ENCODE results near the gene NPR3.

NPR3 gene, protein sequence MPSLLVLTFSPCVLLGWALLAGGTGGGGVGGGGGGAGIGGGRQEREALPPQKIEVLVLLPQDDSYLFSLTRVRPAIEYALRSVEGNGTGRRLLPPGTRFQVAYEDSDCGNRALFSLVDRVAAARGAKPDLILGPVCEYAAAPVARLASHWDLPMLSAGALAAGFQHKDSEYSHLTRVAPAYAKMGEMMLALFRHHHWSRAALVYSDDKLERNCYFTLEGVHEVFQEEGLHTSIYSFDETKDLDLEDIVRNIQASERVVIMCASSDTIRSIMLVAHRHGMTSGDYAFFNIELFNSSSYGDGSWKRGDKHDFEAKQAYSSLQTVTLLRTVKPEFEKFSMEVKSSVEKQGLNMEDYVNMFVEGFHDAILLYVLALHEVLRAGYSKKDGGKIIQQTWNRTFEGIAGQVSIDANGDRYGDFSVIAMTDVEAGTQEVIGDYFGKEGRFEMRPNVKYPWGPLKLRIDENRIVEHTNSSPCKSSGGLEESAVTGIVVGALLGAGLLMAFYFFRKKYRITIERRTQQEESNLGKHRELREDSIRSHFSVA

DNA sequence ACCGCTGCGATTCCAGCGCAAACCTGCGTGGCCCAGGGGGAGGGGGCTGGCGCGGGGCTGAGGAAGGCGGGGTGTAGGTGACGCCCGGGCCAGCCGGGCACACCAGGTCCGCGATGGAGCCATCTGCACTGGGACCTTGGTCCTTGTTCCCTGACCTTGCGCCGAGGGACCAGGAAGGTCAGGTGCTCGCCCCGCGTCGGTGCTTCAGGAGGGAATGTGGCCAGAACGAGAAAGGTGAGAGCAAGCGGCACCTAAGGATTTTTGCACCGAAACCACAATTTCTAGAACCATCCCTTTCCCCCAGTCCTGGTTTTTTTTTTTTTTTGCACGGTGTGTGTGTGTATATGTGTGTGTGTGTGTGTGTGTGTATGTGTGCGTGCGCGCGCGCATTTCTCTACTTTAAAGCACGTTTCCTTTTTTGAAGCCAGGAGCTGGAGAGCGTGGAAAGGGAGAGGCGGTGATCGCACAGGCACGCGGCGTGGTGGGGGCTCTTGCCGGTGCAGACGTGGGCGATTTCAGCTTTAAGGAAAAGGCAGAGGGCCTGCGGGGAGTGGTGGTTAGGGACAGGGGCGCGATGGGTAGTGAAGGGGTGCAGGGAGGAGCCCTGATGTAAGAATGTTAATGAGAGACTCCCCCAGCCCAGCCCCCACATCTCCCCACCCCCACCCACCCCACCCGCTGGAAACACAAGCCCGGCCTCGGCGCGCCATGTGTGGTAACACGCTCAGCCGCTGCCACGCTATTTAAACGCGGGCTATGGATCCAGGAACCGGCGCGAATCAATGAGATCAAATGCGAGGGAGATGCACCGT, at the start of gene NPR3:
TSS of gene NPR3 (plus strand) at position 772 of the 812 bp plus-strand sequence. CDS start 456 bp downstream, outside the sequence.
- peak in 1 of 2 experiments; percentile 39 for DNase-seq

DNA sequence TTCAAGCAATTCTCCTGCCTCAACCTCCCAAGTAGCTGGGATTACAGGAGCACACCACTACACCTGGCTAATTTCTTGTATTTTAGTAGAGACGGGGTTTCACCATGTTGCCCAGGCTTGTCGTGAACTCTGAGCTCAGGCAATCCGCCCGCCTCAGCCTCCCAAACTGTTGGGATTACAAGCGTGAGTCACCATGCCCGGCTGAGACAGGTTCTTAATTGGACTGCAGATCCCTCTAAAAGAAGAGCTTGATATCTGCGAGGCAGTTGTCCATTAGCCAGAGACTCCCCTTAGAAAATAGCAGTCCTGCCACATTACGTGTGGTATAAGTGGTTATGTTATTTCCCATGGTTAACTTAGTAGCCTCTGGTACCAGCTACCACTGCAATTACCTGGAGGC, 46.6 kb upstream of the NPR3 start:
- no peak for DNase-seq

DNA sequence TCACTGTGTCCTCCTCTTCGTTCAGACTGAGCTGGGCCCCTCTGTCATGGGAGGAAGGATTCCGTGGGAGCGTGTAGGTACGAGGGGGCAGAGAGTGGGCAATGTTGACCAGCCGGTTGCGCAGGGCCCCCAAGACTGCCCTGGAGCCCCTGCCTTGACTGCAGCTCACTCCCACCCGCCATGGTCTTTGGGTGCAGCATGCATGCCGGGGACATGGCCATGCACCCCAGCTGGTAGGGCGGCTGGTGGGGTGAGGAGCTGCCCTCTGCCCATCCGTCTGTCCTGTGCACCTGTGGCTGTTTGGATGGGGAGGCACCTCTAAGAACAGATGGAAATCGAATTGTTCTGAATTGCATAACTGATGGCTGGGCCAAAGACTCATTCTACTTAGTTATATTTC, 42.6 kb upstream of the NPR3 start:
- DNase-seq = no peak

DNA sequence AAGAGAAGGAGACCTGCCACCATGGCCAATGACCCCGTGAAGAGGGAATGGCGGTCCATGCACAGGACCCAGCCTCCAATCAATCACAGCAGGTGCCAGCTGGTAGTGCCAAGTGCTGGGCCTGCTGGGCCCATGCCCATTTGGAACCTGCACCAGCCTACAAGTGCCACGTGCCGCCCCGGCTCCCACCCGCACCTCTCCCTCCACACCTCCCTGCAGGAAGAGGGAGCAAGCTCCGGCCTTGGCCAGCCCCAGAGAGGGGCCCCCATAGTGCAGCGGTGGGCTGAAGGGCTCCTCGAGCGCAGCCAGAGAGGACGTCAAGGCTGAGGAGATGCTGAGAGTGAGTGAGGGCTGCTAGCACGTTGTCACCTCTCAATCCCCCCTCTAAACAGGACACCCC, 37.8 kb upstream of the NPR3 start:
- DNase-seq = no peak

DNA sequence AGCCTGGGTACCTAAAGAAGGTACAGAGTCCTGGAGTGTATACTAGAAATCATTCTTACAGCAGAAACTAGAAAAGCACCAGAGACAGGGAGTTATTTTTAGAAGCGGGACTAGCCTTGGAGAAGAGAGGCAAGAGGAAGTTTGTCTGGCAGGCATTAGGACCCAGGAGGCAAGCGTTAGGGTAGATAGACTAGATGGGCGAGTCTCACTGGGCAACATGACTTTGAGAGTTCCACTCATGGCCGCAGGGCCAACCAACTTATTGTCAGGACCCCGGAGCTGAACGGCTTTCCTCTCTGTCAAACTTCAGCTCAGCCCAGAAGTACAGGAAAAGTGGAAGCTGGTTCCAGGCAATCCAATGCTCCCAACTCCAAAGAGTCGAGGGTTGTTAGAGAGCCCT, 34.1 kb upstream of the NPR3 start:
- DNase-seq = no peak

DNA sequence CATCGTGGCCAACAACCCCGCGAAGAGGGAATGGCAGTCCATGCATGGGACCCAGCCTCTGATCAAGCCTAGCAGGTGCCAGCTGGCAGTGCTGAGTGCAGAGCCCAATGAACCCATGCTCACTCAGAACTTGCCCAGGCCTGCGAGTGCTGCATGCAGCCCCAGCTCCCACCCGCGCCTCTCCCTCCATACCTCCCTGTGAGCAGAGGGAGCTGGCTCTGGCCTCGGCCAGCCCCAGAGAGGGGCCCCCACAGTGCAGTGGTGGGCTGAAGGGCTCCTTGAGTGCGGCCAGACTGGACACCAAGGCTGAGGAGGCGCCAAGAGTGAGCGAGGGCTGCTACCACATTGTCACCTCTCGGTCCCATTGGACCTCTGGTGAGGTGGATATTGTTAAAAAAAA, 32.6 kb upstream of the NPR3 start:
- DNase-seq = no peak

DNA sequence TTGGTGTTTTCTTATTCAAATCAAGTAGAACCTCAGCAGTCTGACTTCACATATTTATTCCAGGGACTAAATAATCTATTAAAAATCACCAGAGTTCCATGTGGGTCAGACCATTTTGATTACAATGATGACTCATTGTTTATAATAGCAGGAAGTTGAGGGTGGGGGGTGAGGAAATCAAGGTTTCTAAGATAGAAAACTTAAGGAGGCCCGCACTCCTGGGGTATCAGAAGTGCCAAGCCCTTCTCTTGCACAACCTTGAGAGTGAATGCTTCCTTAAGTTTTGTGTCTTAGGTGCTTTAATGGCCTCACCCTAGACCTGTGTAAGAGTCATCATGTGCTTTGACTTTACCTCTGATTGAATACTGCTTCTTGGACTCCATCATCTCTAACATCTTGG, 31.9 kb upstream of the NPR3 start:
- DNase-seq = no peak

DNA sequence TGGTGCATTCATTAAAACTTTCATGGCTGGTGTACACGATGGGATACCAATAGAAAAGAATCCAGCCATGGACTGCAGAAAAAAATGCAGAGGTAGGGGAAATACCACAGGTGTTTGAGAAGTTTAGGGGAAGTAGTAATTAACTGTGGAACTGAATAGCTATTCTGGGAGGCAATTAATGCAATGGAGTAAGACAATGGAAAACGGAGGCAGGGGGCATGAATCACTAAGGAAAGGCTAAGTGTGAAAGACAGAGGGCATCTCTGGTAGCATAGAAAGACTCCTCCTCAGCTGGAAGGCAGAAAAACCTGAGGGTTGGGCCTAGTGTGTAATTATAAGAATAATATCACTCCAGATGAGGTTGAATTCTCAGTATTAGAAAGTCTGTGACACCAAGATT, 30.9 kb upstream of the NPR3 start:
- DNase-seq = no peak

DNA sequence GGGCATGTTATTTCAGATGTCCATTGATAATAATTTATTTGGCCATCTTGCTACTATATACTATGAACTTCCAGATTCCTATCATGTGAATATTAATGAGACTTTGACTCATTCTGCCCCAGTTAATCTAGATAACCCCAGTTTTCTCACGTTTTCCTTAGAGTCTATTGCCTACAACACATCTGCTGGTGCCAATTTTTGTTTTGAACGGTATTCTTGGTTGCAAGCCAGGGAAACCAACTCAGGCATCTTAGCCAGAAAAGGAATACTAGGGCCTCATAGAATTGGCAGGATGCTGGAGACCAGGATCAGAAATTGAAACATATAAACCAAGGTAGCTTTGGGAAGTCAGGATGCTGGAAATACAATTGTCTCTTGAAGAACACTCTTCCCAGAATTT, 28.0 kb upstream of the NPR3 start:
- no peak for DNase-seq

DNA sequence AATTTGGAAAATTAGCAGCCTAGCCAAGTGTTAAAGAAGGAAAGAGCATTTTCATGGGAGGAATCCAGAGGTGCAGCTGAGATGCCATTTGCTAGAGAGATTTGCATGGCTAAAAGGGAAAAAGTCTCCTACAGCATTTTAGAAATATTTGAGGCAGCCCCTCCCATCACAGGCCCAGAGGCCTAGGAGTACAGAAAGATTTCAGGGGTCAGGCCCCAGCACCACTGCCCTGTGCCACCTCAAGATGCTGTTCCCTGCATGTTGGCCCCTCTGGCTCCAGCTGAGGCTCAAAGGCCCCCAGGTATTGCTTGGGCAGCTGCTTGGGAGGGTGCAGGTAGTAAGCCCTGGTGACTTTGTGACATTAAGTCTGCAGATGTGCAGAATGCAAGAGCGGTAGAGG, 26.9 kb upstream of the NPR3 start:
- no peak for DNase-seq

DNA sequence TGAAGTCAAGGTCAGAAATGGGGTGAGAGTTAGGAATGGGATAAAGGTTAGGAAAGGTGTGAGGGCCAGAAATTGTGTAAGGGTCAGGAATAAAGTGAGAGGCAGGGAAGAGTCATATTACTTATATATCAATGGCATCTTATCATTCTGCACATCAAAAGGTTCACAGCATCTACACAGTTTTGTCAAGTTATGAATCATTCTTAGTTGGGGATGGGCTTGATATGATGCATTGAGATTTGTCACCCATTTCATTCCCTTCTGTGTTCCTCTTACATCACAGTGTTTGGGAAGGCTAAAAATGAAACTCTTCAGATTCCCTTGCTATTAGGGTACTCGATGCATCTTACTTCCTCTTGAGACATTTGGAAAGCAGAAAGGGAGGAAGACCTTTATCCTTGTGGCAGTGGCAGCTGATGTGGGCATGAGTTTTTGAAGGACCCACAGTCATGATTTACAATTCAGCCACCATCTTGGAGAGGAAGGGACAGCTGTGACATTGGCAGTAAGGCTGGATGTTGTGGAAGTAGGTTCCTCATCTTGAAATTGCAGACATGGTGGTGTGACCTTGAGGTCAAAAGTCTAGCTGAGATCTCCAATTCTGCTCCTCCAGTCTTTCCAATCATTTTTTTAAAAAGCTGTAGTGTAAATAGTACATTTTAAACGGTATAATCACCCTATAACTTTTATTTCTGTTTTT, 24.2 kb upstream of the NPR3 start:
- DNase-seq = no peak

DNA sequence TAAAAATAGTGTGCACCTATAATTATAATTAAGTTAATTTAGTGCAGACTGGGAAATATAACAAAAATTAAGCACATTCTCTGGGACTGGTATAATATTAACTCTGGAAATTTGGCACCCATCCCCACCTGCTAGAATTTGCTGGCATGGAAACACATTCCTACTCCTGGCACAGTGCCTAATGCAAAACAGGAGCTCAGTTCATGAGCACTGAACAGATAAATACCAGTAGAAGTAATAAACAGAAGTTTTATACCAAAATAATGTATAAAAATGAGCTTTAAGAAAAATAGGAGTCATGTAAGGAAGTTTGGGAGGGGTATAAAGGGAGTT, 23.7 kb upstream of the NPR3 start:
- DNase-seq = peak in 1 of 2 experiments; percentile 3

DNA sequence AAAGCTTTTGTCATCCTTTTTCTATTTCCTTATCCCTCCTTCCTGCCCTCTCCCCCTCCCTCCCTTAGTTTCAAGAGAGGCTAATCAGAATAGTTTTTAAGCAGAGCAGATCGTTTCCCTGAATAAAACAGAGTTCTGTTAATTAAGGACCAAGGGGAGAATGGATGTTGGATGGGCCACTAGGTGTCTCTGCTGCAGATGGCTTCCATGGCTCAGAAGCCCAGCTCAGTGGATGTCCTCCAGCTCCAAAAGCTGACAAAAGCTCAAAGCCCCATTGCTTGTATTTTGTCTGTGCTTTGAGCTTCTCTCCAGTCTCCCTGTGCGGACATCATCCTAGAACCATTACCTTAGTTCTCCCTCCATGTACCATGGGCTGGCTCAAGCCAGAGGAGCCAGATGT, 21.0 kb upstream of the NPR3 start:
- DNase-seq = peak in 1 of 2 experiments; percentile 26

DNA sequence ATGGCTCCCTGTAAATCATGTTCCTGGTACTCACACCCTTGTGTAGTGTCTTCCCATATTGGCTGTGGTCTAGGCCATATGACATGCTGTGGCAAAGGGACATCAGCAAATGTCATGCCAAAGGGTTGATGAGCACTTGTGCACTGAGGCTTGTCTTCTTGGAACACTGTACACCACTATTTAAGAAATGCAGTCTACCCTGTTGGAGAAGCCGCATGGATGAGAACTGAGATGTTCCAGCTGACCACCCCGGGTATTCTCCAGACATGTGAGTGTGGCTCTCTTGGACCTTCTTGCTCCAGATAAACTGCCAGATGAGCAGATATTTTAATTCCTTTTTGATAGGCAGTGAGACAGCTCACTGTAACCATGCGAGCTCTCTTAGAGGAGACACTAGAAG, 20.5 kb upstream of the NPR3 start:
- no peak for DNase-seq

DNA sequence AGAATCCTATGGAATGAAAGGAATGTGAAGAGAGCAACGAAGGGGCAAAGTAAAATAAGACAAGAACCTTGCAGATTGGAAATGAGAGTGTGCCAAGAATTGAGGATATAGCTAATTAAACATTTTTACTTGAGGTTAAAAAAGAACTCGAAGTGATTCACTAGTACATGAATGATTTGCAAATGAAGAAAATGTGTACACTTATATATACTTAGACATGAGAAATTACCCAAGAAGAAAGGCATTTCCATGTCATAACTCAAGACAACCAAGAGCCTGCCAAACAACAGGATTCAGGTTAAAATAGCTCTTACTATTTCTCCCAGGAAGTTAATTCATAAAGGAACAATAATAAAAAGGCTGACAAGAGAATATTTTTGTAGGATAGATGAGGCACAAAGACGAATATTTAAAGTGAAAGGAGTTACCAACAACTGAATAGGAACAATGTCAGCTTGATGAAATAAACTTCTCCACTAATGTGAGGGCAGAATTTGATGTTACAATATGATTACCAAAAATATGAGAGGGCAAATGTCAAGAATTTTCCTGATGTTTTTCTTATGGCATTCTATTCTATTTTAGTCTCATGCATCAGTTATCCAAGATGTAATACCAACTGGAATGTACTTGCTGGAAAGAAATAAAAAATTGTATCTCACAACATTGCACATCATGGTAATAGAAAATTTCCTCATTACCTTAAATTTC, 18.9 kb upstream of the NPR3 start:
- no peak for DNase-seq

DNA sequence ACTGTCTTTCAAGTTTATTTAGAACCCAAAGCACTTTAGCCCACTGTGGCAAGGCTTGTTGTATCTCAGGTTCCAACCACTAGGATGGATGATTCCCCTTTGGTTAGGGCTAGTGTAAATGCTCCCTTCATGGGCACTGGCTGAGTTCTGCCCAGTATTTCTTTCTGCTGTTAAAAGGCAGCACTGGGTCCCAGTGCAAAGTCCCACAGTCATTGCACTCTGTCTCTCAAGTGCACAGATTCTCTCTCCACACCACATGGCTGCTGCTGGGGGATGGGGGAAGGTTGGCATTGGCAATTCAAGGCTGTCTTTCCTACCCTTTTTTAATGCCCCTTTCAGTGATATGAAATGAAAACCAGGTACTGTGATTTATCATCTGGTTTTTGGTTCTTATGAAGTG, 7.2 kb upstream of the NPR3 start:
- DNase-seq = no peak

DNA sequence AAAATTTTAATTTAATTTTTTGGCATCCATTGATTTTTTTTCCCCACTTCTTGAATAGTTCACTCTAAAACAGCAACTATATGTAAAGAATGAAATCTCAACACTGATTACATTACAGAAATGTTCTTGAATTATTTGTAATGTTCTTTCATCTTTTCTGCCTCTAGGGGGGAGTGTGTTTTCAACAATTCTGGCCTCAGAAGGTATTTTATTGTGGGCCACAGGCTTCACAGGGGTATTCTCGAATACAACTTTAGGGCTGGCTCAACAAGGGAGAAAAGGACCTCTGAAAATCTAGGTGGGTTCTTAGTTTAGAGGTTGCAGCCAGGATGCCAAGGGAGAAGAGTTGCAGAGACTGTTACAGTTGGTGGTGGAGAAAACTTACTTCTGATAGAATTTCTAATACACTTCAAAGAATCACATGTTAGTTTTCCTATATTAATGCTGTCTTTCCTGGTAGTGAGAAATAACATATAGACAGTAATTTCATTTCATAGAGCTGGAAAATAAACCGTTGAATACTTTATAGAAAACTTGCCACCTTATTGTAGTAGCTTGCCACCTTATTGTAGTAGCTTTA, 3.6 kb upstream of the NPR3 start:
- DNase-seq = peak in 1 of 2 experiments; percentile 55

DNA sequence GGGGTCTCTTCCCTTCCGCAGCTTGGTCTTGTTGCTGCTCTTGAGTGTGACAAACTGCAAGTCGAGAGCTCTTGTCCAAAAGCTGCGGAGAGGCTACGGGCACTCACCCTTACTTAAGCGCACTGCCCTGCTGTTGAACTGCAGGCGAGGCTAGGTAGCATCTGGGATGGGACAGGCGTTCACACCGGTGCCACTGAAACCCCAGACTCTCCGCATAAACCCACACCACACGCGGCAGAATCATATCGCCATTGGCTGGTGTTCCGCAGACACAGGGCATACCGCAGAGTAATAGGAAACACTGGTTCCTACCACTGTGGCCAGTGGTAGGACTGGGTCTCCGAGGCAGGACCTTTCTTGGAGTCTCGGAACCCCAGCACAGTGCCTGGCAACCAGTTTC, 2.2 kb upstream of the NPR3 start:
- no peak for DNase-seq

DNA sequence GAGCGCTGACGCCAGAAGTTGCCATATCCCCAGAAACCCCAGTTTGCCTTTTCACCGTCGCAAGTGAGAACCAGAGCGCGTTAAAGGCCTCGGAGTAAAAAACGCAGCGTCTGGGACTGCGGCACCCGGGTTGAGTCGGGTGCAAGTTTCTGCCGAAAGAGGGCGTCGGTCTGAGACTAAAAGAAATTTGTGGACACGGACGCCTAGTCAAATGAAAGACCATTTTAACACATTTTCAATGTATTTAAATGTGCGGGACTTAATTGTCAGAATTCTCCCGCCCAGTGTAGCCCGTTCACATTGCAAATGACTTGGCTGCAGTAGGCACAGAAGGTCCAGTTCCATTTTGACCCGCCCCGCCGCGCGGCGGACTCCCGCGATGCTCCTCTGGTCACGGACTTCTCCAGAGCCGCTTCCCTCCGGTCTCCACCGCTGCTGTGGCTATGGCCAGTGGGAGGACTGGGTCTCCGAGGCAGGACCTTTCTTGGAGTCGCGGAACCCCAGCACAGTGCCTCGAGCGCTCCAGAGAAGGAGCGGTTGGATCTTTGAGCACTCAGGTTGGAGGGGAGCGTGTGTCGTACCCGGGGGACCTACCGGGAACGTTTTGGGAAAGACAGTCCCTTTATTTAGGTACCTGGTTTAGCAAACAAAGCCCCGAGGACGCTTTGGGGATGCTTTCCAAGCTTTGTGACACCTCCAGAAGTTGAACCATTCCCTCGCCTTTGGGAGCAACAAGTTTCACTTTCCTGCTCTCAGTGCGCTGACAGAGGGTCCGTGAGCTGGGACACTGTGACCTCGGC, 1.2 kb upstream of the NPR3 start:
- peak; percentile 50 to 85 for DNase-seq

DNA sequence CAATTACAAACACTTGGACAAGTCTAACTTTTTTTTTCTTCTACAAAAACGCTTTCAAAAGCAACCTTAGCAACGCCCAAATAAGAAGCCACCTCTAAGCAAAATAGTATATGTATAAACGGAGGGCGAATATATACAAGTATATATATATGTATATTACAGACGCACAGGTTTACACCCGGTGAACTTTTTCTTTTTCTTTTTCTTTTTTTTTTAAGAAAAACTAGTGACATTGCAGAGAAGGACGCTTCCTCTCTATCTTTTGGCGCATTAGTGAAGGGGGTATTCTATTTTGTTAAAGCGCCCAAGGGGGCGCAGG, 200 bp downstream of the NPR3 start:
- no peak for DNase-seq

DNA sequence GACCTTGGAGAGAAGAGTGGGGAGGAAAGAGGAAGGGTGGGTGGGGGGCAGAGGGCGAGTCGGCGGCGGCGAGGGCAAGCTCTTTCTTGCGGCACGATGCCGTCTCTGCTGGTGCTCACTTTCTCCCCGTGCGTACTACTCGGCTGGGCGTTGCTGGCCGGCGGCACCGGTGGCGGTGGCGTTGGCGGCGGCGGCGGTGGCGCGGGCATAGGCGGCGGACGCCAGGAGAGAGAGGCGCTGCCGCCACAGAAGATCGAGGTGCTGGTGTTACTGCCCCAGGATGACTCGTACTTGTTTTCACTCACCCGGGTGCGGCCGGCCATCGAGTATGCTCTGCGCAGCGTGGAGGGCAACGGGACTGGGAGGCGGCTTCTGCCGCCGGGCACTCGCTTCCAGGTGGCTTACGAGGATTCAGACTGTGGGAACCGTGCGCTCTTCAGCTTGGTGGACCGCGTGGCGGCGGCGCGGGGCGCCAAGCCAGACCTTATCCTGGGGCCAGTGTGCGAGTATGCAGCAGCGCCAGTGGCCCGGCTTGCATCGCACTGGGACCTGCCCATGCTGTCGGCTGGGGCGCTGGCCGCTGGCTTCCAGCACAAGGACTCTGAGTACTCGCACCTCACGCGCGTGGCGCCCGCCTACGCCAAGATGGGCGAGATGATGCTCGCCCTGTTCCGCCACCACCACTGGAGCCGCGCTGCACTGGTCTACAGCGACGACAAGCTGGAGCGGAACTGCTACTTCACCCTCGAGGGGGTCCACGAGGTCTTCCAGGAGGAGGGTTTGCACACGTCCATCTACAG, 760 bp downstream of the NPR3 start:
- DNase-seq = peak in 1 of 2 experiments; percentile 22

Measured in NCI-H526 (cell line).